Measurements from ENCODE around the gene OR13C2. TPM values are rescaled to one million over a fixed set of nuclear protein-coding genes. Genes with fewer than 3 reads are reported as not detected.

The OR13C2 gene
- total RNA-seq, 1 experiment from 2014 or later = not detected

DNA sequence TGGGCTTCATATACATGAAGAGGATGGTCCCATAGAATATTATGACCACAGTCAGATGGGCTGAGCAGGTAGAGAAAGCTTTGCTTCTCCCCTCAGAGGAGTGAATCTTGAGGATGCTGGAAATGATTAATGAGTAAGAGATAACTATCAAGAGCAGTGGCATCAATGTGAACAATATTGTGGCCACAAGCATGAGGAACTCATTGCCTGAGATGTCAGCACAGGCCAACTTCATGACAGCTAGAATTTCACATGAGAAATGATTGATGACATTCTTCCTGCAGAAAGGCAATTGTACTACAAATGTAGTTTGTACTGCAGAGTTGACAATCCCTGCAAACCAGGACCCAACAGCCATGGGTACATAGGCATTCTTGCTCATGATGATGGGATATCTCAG lies 12.0 kb upstream of the OR13C2 start:
- DNase-seq = no peak
- H3K4me1 Mint-ChIP-seq (ENCODE audit: low read depth, unreplicated experiment) = no peaks in the 10 kb centered on the region
- BruUV-seq (replicated peaks) = no TSS peak
- intact Hi-C loops (cut with micrococcal nuclease; ENCODE audit: unreplicated experiment) = no loop called here
- no peak overlapping the region for H3K4me3 Mint-ChIP-seq (ENCODE audit: low read depth, unreplicated experiment)
- H3K27me3 Mint-ChIP-seq (ENCODE audit: unreplicated experiment) = no peaks in the 10 kb centered on the region
- no peaks in the 10 kb centered on the region for H3K36me3 Mint-ChIP-seq (ENCODE audit: insufficient read depth, unreplicated experiment)
- no peaks in the 10 kb centered on the region for H3K9me3 Mint-ChIP-seq (ENCODE audit: low read depth, unreplicated experiment)
- TF ChIP-seq, protein P1, sequence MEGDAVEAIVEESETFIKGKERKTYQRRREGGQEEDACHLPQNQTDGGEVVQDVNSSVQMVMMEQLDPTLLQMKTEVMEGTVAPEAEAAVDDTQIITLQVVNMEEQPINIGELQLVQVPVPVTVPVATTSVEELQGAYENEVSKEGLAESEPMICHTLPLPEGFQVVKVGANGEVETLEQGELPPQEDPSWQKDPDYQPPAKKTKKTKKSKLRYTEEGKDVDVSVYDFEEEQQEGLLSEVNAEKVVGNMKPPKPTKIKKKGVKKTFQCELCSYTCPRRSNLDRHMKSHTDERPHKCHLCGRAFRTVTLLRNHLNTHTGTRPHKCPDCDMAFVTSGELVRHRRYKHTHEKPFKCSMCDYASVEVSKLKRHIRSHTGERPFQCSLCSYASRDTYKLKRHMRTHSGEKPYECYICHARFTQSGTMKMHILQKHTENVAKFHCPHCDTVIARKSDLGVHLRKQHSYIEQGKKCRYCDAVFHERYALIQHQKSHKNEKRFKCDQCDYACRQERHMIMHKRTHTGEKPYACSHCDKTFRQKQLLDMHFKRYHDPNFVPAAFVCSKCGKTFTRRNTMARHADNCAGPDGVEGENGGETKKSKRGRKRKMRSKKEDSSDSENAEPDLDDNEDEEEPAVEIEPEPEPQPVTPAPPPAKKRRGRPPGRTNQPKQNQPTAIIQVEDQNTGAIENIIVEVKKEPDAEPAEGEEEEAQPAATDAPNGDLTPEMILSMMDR (IDR thresholded peaks at IDR 0.05; ENCODE audit: unreplicated experiment) = no peak
- H3K27ac Mint-ChIP-seq (ENCODE audit: unreplicated experiment) = no peak overlapping the region
- CTCF ChIA-PET = no interaction called here

DNA sequence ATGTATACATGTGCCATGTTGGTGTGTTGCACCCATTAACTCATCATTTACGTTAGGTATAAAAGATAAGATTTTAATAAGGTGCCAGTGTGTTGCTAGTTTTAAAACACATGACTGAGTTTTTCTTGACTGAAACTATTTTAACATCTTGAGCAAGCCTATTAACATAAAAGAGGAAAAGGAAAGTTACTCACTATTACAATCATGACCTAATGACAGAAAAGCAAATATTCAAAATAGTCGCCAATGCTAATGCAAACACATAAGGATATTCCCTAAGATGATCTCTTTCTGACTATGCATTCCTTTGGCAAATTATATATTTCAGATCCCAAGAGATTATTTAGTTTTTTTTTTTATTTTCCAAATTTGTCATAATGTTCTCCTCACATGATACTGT lies 5.8 kb upstream of the OR13C2 start:
- no peak overlapping the region for H3K27ac Mint-ChIP-seq (ENCODE audit: unreplicated experiment)
- TF ChIP-seq, protein P1 (IDR thresholded peaks at IDR 0.05; ENCODE audit: unreplicated experiment) = no peak
- no peaks in the 10 kb centered on the region for H3K4me1 Mint-ChIP-seq (ENCODE audit: low read depth, unreplicated experiment)
- no peak overlapping the region for H3K4me3 Mint-ChIP-seq (ENCODE audit: low read depth, unreplicated experiment)
- intact Hi-C loops (cut with micrococcal nuclease; ENCODE audit: unreplicated experiment) = no loop called here
- CTCF ChIA-PET = no interaction called here
- H3K9me3 Mint-ChIP-seq (ENCODE audit: low read depth, unreplicated experiment) = no peaks in the 10 kb centered on the region
- H3K36me3 Mint-ChIP-seq (ENCODE audit: insufficient read depth, unreplicated experiment) = no peaks in the 10 kb centered on the region
- no peak for DNase-seq
- H3K27me3 Mint-ChIP-seq (ENCODE audit: unreplicated experiment) = no peaks in the 10 kb centered on the region
- BruUV-seq (replicated peaks) = no TSS peak

DNA sequence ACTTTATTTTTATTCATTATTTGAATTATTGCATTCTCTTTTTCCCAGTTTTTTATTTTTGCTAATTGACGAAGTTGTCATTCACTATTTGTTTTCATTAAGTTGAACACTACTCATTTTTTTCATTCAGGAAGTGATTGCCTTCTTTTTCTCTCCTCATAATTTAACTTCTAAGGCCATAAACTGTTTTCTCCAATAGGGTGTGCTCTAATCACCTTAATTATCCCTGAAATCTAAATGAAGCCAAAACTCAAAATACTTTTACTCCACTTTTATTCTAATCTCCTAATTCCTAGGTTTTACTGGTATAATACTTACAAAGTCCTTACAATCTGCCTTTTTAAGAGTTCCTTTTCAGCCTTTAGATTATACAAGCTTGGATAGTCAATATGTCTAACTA lies 2.9 kb upstream of the OR13C2 start:
- CTCF ChIA-PET = no interaction called here
- Mint-ChIP-seq H3K27me3 (ENCODE audit: unreplicated experiment) (no peaks in the 10 kb centered on the region), H3K9me3 (ENCODE audit: low read depth, unreplicated experiment) (no peaks in the 10 kb centered on the region), H3K4me3 (ENCODE audit: low read depth, unreplicated experiment) (no peak overlapping the region), H3K27ac (ENCODE audit: unreplicated experiment) (no peak overlapping the region), H3K36me3 (ENCODE audit: insufficient read depth, unreplicated experiment) (no peaks in the 10 kb centered on the region), H3K4me1 (ENCODE audit: low read depth, unreplicated experiment) (no peaks in the 10 kb centered on the region)
- intact Hi-C loops (cut with micrococcal nuclease; ENCODE audit: unreplicated experiment) = loop anchor here (10.0 kb wide), 1 partner anchor 136 kb away; the partner anchor contains the start of gene NIPSNAP3A
- DNase-seq = no peak
- BruUV-seq (replicated peaks) = no TSS peak
- TF ChIP-seq, protein P1 (IDR thresholded peaks at IDR 0.05; ENCODE audit: unreplicated experiment) = no peak

DNA sequence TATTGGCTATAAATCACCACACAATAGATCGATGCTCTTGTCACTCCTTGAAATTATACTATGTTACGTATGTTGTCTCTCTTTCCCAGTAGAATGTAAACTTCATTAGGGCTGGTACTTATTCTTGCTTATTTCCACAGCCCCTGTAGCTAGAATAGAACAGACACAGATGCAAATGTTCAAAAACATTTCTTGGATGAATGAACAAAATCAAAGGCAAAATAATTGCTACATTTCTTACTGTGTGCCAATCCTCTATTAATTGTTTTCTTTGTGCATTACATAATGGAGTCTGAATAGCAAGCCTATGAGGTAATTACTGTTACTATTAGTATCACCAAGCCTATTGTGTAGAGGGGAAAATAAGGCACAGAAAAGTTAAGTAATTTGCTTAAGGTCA lies 725 bp upstream of the OR13C2 start:
- BruUV-seq (replicated peaks) = no TSS peak
- CTCF ChIA-PET = no interaction called here
- Mint-ChIP-seq H3K4me1 (ENCODE audit: low read depth, unreplicated experiment) (no peaks in the 10 kb centered on the region), H3K9me3 (ENCODE audit: low read depth, unreplicated experiment) (no peaks in the 10 kb centered on the region), H3K27me3 (ENCODE audit: unreplicated experiment) (no peaks in the 10 kb centered on the region), H3K4me3 (ENCODE audit: low read depth, unreplicated experiment) (no peak overlapping the region), H3K27ac (ENCODE audit: unreplicated experiment) (no peak overlapping the region), H3K36me3 (ENCODE audit: insufficient read depth, unreplicated experiment) (no peaks in the 10 kb centered on the region)
- TF ChIP-seq, protein P1 (IDR thresholded peaks at IDR 0.05; ENCODE audit: unreplicated experiment) = no peak
- no peak for DNase-seq
- intact Hi-C loops (cut with micrococcal nuclease; ENCODE audit: unreplicated experiment) = loop anchor here (10.0 kb wide), 1 partner anchor 139 kb away; the partner anchor contains the start of gene NIPSNAP3A

All from Calu3 (cell line).